GF-D8 (cell line): ENCODE measurements around the gene CITED2.
"Not testable (repeated sequence)": the region's sequence is repeated elsewhere in the genome, so short reads cannot be mapped to it uniquely, and the experiment has no call there.

ENCODE experiments used
- DNase-seq: peaks from one replicate; lab custom pipeline; 2025; lab: John Stamatoyannopoulos, UW

Gene CITED2

DNA sequence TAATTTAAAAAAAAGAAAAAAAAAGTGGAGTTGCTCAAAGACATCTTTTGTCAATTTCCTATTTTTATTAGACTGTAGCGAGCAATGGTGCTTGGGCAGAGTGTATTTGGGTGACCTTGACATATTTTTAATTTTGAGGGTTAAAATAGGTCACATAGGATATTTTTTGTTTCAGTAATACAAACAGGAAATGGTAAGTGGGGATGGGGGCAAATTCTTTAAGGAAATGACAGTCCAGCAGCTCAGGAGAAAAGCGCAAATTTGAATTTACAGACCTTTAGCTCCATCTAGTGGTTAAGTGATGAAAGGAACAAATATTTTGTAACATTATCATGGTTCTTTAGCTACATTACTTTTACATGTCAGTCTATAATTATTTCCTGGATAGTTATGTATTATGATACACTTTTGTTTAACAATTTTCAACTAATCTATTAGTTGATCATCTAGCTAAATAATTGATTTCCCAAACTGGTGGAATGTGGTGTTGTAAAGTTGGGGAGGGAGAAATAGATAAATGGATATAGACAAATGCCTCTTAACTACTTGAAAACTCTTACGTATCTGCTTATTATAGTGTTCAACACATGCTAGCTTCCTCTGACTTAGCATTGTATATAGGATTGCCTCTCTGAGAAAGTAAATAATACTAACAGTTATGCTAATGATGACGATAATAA, 10.0 kb downstream of the CITED2 start:
- DNase-seq, result peak; percentile 29

DNA sequence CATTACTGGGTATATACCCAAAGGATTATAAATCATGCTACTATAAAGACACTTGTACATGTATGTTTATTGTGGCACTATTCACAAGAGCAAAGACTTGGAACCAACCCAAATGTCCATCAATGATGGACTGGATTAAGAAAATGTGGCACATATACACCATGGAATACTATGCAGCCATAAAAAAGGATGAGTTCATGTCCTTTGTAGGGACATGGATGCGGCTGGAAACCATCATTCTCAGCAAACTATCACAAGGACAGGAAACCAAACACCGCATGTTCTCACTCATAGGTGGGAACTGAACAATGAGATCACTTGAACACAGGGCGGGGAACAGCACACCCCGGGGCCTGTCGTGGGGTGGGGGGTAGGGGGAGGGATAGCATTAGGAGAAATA, 10.7 kb downstream of the CITED2 start:
- not testable (repeated sequence) for DNase-seq

DNA sequence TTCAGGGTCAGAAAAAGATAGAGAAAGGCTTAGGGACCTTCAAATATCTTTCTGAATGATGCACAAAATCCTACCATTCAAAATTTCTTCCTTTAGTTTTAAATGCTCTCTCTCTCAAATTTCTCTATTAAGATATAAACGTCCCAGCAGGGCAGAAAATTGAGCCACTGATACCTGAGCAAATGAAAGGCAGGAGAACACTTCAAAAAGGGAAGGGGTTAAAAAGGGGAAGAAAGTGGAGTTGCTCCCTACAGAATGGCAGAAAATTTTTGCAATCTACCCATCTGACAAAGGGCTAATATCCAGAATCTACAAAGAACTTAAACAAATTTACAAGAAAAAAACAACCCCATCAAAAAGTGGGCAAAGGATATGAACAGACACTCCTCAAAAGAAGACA, 11.3 kb downstream of the CITED2 start:
- peak; percentile 34 for DNase-seq

DNA sequence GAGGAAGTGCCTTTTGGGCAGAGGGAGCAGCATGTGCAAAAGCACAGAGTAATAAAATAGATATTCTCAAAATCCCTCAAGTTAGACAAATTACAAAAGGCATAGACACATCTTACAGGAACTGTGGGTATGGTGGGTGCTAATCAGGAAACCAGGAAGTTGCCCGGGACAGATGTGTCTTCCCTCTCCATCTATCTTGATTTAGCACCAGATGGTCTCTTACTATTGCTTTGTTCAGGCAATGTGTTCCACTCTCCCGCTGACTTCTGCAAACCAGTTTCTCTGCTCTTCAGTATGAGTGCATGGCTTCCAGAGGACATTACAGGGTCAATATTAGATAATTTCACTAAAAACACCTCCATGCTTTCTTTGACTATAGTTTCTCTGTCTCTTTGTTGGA, 13.2 kb downstream of the CITED2 start:
- DNase-seq, result peak; percentile 73

DNA sequence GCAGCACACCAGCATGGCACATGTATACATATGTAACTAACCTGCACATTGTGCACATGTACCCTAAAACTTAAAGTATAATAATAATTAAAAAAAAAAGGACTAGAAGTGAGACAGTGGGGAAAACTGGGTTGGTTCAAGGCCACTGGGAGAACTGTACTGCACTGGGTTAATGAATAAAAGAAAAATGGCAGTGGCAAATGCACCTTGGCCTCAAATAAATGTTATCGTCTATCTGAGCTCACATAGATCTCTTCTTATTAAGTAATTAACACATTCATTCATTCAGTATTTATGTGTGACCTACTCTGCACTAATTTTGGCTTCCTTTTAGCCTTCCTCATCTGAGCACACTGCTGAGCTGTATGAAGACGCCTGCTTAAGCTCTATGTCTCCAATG, 17.5 kb downstream of the CITED2 start:
- DNase-seq, result no peak

DNA sequence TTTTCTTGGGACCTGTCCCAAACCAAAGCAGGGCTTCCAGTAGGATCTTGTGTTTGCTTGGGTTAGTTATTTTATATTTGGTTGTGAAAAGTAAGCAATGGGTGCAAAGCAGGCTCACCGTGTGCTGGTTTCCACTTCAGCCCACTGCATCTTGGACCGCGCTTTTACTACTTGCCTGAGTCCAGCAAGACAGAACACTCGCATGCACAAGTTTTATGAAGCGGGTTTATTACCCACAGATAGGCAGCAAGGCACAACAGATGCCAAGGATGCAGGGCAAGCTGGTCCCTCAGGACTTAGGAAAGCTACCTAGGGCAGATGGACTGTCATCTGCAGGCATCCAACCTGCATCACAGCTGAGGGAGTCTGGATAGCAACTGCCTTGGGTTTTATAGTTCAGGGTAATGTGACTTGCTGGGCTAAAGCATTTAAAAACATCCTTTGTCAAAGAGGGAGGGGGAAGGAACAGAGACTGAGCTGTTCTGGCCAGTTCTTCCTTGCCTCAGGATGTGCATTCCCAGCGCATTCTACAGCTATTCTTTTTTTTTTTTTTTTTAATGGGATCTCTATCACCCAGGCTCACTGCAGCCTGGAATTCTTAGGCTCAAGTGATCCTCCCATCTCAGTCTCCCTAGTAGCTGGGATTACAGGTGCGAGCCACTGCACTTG, 18.5 kb downstream of the CITED2 start:
- no peak for DNase-seq

DNA sequence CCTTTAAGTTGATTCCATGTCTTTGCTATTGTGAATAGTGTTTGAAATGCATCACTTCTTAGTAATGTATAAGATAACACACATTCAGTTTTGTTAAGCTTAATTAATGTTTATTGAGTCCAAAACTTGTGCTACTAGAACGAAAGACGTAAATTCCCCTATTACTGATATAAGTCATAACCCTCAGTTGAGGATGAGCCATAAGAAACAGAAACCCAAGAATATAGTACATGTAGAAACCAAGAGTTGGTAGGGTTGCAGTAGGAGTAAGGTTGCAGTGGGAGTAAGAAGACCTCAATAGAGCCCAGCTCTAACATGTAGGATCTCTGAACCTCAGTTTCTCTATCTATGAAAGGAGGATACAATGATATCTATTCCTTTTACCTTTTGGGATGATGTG, 19.3 kb downstream of the CITED2 start:
- no peak for DNase-seq

DNA sequence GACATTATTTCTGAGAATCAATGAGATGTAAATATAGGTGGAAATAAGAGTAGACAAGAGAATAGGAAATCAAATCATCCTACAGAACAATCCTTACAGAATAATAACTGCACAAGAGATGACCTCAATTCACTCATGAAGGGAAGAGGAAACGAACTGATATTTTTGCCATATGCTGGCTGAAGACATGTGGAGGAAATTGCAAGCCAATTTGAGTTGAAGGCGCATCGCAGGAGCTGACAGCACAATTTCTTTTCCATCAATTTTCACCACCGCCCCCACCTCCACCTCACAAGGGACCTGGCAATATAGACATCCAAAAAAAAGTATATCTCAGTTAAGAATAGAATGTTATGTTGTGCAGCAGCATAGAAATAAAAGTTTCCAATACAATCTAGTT, 20.3 kb downstream of the CITED2 start:
- DNase-seq, result no peak

DNA sequence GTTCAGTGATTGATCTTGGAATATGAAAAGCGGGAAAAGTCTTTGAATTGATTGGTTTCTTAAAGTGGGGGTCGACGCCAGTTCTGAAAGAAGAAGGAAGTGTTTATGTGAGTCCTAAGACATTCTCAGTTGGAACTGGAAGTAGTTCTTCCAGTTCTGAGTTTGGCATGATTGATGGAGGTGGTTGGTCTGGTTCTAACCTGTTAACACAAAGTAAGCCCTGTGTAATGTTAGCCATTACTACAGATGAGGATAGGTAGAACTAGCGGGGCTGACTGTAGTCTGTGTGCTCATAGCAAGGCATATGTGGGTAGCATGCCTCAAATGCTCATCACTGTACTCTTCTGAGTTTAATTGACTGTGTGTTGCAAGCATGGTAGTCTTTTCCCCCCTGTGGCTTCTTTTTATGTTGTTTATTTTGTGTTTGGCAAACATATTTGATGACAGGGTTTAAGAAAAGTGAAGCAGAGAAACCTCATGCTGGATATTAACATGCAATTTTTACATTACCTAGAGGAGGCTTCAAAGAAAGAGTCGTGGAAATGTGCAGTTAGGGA, 24.9 kb downstream of the CITED2 start:
- DNase-seq, result no peak

DNA sequence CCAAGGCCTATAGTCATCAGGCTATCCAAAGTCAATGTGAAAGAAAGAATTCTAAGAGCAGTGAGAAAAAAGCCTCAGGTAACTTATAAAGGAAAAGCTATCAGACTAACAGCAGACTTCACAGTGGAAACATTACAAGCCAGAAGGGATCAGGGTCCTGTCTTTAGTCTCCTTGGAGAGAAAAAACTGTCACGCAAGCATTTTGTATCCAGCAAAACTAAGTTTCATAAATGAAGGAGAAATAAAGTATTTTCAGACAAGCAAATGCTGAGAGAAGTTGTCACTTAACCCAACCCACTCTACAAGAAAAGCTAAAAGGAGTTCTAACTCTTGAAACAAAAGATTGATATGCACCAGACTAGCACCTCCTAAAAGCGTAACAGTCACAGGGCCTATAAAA, 28.1 kb downstream of the CITED2 start:
- DNase-seq, result no peak

DNA sequence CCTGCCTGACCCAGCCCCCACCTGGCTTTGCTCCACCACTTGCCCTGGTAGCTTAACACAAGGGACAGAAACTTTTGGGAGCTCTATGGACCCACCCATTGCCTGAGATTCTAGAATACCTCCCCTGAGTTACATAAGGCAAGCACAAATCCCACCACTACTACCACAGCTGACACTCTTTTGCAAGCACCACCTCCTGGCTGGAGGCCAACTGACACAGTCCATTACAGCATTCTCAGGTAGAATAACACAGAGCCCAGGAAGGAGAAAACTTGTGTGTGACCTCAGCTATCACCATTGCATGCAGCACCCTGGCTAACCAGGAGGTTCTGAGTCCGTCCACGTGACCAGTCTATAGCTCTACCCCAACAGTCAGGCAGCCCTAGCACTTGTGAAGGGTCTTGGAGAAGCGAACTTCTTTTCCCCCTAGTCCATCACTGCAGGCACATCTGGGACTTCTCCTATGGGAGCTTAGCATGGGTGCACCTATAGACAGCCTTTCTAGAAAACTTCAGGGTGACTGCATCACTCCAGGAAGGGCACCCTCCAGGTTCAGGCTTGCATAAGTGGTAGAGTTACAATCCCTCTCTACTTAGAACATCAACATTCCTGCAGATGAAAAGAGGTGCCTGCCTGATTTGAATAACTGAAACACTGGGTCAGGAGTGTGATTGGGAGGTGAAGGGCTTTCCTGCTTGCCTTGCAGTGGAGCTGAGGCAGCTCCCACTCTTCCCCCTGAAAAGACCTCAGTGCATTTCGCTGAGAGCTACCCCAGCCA, 30.1 kb downstream of the CITED2 start:
- DNase-seq, result no peak

DNA sequence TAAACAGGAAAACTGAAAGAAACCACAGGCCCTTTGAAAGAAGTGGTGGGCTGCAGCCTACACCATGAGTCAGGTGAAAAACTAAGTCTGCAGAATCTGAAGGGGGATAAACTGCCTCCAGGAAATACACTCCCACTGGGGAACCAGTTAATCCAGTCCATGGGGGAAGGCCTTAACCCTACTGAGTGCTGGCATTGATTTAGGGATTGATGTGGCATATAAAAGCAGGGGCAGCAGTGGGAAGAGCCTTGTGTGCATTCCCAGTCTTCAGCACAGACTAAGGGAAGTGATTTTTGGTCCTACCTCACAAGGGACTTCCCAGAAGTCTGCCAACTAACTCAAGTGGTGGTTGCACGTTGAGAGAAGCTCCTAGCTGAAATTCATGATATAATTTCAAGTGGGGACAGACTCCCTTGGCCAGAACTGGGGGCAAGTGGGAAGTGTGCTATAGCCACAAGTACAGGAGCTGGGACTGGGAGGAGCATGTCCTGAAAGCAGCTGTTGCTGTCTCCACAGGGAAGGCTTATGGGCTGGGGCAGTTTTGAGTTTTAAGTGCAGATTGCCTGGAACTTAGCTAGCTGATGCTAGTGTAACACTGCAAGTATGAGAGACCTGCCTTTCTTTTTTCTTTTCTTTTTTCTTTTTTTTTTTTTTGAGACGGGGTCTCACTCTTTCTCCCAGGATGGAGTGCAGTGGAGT, 31.2 kb downstream of the CITED2 start:
- DNase-seq, result no peak

DNA sequence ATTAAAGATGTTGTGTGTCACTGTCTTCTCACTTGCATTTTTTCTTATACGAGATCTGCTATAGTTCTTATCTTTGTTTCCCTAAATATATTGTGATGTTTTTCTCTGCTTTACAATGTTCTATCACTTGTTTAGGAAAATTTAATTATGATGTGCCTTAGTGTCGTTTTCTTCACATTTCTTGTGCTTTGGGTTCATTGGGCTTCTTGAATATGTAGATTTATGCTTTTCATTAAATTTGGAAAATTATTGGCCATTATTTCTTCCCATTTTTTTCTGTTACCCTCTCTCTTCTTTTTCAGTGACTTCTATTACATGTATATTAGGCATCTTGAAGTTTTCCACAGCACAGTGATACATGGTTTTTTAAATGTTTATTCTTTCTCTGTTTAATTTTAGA, 33.4 kb downstream of the CITED2 start:
- no peak for DNase-seq

DNA sequence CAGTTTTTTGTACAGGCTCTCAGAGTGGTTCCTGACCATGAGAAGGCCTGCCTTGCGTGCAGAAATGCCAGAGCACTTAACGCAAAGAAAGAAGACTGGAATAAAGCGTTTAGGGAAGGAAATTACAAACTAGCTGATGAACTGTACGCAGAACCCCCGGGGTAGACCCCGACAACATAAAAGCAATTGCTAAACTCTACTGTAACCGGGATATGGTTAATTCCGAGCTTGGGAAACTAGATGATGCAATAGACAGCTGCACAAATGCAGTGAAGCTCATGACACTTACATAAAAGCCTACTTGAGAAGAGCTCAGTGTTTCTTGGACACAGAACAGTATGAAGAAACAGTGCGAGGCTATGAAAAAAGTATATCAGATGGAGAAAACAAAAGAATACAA, 35.7 kb downstream of the CITED2 start:
- DNase-seq, result peak; percentile 96

DNA sequence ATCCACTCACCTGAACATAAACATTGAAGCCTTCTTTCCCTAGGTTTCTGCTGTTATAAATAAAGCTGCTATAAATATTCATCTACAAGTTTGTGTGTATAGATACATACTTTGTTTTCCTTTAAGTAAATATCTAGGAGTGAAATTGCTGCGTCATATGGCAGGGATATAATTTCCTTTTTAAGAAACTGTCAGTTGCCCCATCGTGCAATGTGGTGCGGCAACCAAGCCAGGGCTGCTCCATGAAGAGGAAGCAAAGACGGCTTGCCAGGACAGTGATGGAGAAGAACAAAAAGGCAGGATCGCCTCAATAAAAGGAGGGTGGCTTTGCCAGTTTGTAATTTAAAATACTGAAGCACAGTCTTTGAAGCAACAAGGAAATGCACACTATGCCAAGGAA, 36.6 kb downstream of the CITED2 start:
- DNase-seq, result peak; percentile 69

DNA sequence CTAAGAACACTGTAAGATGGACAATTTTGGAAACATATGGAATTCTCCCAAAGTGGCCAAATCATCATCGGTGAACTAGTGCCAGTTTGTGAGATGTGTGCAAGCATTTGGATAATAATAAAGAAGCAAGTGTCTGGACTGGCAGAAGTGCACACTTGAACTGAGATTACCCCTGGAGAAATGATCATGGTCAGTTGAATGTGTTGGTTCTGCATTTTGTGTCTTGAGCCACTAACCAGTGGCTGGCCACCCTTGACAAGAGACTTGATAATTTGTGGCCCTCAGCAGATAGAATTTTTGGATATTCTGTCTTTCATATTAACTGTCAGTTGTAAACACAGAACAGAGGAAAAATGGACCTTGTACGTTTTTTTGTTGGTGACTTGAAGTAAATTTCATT, 37.4 kb downstream of the CITED2 start:
- DNase-seq, result no peak

DNA sequence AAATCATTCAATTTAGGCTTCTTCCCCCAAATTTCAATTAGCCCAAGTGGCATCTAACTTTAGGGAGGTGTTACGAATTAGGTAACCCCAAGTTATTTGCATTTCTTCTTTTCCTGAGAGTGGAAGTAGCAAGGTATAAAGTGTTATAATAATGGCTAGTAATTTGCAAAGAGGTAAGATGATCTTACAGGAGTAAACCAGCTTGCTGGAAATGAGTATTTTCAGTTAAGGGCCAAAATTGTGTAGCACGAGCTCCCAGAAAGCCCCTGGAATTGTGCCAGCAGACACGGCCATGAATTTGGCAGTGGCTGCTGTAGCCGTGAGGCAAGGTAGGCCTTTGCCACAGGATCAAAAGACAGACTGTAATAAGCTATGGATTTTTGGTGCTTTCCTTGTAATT, 38.0 kb downstream of the CITED2 start:
- no peak for DNase-seq

DNA sequence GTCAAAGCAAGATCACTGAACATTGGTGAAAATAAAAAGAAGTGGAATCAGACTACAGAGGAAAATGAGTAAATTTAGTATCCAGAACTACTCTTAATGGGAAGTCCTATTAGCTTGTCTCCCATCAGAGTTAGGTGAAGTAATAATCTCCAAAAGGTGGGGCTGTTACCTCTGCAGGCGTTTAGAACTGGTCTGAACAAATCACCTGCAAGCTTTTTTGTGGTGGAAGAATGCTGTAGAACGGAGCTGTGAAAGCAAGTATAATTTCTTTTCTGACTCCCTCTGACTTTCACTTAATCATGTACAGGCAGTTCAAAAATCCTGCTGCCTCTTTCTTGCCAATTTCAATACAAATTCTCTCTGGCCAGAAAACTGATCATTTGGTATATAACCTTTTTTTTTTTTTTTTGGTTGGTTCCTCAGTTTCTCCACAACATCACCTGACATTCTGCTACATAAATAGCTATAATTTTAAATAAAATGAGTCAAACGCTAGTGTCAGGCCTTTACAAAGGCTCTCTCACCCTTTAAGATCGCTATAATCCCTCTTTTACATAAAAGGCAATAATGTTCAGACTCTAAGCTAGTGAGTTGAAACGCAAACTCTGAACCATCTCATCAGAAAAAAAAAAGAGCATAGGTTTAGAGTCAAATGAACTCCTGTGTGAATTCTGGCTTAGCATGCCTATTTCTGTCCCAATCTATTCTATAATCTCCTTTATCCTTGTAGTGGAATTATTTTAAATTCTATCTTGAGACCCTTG, 38.8 kb downstream of the CITED2 start:
- DNase-seq, result no peak

DNA sequence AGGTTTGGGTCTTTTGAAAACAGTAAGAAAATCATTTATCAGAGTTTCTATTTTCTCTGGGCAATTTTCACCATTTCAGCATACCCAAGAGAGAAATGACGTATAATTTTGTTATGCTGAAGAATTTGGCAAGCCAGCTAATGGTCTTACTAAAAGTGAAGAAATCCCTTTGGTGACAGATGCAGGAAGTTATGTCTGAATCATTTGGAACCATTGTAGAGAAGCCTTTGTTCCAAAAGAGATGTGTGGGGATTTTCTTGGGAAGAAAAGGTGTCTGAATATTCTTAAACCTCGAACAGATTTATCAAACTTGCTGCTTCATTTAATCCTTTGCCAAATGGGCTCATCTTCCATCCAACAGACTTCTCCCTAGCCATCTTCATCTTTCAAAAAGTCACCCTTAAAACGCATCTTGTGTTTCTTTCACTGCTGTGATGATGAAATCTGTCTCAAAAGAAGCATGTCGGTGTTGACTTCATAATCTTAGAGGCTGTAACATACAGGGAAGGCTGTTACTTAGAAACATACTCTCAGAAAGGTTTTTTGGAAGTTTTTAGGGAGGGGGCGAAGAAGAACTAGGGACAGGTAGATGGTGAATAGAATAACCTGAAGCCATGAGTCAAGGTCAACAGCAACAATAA, 39.5 kb downstream of the CITED2 start:
- peak; percentile 41 for DNase-seq

DNA sequence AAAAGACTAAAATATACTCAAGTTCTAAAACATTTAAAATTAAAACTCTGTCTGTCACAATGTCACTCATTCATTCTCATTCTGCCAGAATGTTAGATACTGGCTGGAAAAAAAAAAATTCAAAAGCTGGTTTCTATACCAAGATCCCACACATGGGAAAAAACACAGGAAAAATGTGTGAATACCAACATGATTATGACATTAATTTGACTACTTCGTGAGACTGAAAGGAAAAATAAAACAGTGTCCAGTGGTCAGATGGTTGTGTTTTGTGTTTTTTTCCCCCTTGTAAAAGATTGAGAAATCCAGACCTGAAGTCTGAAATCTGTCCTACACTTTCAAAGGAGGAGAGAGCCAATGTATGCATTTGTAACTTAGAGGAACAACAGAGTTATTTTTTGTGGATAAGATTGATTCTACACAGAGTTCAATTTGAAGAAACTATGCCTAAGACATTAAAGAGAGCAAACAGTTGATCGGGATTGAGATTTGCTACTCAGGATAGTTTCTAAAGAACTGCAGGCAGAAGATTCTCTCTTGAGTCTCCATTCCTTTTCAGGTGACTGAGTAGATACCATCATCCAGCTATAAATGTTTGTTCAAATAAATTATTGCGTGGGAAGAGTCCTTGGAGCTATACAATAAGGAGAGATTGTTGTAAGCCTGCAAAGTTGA, 43.5 kb downstream of the CITED2 start:
- DNase-seq, result no peak
